Activated CD4-positive, alpha-beta T cell treated with anti-CD3 and anti-CD28 coated beads, Interleukin-2, Interleukin-4, amounts not matched to agents 100 ng/mL and 50 ng/mL, durations not matched to agents 16 hours and 8 hours (primary cell): ENCODE measurements around the gene CARNS1.
A peak's percentile ranks its signal among the peaks of the same experiment; 100 is the strongest.

Source experiments
- DNase-seq: peaks from one replicate; pipeline ENCODE4 v3.0.0-alpha.2; 2020; ENCODE audit warnings: low spot score

Gene CARNS1

DNA sequence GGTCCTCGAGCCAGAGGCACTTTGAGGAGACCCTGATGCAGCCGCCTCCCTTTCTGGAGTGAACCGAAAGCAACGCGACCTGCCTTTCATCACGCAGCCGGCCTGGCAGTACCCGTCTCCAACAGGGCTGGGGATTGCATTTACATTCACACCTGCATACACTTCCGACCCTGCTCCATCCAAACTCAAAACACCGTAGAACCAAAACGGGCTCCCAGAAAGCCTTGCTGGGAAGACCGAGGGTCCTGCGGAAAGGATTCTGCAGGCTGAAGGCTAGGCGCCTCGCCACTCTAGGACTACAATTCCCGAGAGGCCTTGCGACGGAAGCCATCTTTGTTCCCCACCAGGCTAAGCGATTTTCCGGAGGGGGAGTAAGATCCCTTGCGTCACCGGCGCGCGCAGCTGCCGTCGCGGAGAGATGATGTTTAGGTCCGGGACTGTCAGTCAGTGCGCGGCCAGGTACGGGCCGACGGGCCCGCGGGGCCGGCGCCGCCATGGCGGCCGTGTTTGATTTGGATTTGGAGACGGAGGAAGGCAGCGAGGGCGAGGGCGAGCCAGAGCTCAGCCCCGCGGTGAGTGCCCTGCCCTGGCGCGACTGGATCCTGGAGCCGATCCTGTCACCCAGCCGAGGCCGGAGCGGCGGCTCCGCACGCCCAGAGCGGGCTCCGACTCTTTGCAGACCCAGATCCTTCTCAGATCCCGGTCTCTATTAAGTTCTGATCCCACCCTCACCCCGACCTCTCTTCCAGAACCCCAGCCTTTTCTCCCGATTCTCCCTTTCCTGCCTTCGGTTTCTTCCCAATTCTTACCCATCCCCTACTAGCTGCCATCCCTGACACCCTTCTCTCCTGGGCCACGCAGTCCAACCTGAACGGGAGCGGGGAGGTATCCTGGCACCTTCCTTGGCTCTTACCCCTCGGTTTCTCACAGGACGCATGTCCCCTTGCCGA lies 12.8 kb downstream of the CARNS1 start, which contains the start of gene RPS6KB2:
TSS of gene RPS6KB2 (plus strand) at position 443 of the 950 bp plus-strand sequence. CDS start at position 495, 52 bp downstream.
- DNase-seq, result peak; percentile 99

DNA sequence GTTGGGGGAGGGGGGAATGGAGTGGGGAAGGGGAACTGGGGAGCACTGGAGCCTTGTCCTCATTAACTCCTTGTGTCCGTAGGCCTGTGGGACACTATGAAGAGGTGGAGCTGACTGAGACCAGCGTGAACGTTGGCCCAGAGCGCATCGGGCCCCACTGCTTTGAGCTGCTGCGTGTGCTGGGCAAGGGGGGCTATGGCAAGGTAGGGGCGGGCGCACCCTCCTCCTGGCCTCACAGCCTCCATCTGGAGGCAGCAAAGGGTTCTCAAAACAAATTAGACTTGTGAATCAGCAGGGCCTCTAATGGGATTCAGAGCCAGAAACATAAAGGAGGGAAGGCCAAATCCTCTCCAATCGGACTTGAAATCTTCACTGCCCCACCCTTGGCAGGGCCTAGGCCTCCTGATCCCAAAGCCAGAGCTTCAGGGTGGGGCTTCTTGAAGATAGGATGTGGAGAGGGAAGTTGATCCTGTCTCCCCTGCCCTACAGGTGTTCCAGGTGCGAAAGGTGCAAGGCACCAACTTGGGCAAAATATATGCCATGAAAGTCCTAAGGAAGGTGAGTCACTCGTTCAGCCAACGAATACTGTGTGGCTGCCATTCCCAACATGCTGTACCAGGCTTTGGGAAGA lies 13.7 kb downstream of the CARNS1 start:
- DNase-seq, result no peak

DNA sequence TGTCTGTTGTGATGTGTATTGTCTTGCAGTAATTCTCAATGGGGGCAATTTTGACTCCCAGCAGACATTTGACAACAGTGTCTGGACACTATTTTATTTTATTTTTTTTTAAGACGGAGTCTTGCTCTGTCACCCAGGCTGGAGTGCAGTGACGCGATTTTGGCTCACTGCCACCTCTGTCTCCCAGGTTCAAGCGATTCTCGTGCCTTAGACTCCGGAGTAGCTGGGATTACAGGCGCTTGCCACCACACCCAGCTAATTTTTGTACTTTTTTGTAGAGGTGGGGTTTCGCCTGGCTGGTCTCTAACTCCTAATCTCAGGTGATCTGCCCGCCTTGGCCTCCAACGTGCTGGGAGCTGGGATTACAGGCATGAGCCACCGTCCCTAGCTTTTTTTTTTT lies 14.2 kb downstream of the CARNS1 start:
- DNase-seq, result no peak

DNA sequence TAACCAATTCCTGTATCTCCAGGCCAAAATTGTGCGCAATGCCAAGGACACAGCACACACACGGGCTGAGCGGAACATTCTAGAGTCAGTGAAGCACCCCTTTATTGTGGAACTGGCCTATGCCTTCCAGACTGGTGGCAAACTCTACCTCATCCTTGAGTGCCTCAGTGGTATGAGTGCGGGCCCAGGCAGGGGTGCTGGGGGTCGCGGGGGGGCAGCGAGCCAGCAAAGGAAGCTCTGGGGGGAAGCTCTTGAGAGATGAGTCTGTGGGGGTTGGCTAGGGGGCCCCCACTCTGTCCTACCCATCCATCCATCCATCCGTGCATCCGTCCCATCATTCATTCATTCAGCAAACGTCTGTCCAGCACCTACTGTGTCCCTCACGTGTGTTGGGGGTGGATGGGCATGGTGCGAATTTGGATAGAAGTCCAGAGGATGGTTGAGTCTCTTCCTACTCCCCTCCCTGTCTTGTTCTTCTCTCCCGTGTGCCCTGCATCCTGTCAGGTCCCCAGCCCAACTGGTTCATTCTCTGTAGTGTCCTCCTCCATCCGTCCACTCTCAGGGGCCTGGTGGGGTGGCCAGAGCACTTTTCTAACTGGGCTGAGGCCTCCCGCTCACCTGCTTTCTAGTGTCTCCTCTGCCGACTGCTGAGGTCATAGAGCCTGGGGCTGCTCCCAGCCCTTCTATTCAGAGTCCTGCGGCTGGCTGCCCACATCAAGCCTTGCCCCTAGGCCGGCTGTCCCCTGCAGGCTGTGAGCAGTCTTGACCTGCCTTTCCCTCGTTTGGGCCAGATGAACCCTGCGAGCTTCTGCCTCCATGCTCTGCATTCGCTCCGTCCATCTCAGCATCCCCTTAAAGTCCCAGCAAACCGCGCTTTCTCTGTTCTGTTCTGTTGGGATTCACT lies 16.1 kb downstream of the CARNS1 start:
- DNase-seq, result no peak

DNA sequence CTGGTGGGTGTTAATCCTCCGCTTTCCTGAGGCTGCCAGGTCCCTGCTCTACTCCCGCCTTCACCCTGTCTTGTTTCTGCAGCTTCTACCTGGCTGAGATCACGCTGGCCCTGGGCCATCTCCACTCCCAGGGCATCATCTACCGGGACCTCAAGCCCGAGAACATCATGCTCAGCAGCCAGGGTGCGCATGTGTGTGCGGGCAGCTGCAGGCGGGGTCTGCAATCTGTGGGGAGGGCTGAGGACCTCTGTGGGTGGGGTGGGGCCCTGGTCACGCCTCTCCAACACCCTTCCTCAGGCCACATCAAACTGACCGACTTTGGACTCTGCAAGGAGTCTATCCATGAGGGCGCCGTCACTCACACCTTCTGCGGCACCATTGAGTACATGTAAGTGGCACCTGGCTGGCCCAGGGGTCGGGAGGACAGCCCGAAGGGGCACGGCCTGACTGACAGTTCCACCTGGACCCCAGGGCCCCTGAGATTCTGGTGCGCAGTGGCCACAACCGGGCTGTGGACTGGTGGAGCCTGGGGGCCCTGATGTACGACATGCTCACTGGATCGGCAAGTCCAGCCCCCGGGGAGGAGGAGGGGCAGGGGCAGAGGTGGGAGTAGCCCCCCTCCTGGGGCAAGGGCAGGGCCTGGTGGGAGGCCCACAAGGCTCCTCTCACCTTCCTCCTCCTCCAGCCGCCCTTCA lies 17.3 kb downstream of the CARNS1 start:
- DNase-seq, result no peak

DNA sequence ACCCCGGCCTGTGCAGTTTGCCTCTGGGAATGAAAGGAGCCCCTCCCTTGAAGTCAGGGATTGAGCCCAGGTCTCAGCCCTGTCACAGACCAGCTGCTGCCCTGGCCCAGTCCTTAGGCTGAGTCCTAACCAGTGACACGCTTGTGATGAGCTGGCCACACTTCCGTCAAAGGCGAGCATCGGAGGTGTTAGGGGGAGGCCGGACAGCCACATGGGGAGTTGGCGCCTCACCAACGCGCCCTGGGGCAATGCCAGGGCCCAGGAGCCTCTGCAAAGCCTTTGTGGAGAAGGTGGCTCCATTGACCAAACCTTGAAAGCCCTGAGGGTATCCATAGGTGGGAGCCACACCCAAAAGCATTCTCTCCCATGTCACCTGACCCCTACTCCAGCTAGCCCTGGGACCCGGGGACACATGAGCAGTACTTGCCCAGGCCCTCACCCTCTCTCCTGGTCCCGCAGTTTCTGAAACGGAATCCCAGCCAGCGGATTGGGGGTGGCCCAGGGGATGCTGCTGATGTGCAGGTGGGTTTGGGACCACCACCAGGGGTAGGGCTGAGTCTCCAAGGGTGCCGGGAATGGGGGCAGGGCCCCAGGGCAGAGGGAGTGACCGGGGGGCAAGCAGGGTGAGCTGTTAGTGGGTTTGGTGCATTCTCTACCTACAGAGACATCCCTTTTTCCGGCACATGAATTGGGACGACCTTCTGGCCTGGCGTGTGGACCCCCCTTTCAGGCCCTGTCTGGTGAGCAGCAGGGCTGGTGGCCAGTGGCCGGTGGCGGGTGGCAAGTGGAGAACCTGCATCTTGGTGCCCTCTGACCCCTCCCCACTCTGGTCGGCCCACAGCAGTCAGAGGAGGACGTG lies 18.3 kb downstream of the CARNS1 start:
- DNase-seq, result no peak

DNA sequence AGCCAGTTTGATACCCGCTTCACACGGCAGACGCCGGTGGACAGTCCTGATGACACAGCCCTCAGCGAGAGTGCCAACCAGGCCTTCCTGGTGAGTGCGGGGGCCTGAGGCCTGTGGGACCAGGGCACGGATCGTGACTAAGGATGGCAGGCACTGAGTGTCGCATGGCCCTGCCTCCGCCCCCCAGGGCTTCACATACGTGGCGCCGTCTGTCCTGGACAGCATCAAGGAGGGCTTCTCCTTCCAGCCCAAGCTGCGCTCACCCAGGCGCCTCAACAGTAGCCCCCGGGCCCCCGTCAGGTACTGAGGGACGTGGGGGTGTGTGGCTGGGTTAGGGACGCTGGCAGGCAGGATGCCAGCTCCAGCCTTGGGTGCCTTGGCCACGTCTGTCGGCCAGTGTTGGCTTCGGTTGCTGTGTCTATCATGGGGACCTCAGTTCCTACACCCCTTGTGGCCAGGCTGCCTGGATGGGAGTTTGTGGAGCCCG lies 19.0 kb downstream of the CARNS1 start:
- no peak for DNase-seq

DNA sequence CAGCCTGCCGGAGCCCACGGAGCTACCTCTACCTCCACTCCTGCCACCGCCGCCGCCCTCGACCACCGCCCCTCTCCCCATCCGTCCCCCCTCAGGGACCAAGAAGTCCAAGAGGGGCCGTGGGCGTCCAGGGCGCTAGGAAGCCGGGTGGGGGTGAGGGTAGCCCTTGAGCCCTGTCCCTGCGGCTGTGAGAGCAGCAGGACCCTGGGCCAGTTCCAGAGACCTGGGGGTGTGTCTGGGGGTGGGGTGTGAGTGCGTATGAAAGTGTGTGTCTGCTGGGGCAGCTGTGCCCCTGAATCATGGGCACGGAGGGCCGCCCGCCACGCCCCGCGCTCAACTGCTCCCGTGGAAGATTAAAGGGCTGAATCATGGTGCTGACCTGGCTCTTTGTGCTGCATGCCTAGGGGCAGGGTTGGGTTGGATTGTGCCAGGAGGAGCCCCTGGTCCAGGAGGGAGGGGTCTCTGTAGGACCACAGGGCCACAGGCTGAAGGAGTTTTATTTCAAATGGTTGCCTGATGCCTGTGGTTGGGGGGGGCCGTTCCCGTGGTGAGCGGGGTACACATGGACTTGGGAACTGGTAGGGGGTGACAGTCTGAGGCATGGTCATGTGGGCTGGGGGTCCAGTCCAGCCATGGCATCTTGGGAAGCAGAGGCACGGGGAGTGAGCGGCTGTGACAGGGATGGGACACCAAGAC lies 19.7 kb downstream of the CARNS1 start:
- DNase-seq, result no peak

DNA sequence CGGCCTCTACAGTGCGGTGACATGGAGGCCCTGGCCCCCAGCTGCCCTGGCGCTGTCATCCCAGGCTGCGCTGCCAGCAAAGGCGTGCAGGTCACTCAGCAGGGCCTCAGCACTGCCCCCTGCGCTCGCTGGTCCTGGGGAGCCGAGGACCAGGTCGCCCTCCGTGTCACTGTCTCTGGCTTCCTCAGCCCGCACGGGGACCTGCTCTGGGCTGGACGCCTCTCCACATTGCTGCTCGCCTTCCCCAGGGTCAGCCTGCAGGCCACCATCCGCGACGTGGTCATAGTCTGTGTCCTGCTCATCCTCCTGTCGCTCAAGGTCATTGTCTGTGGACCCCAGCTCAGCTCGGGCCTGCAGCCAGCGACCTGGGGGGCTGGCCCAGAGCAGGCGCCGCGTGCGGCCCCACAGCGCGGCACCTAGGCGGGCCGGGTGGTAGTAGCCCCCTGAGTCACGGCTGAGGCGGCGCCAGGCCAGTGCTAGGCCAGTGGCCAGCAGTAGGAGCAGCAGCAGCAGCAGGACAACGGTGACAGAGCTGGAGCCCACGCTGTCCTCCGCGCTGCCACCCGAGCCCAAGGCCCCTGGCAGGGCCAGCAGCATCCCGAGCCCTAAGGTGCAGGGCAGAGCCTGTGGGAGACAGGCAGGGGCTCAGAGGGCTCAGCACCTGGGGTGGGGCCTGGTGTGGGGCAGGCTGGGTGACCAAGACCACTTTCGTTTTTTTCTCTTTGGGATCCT lies 20.4 kb downstream of the CARNS1 start:
- no peak for DNase-seq

DNA sequence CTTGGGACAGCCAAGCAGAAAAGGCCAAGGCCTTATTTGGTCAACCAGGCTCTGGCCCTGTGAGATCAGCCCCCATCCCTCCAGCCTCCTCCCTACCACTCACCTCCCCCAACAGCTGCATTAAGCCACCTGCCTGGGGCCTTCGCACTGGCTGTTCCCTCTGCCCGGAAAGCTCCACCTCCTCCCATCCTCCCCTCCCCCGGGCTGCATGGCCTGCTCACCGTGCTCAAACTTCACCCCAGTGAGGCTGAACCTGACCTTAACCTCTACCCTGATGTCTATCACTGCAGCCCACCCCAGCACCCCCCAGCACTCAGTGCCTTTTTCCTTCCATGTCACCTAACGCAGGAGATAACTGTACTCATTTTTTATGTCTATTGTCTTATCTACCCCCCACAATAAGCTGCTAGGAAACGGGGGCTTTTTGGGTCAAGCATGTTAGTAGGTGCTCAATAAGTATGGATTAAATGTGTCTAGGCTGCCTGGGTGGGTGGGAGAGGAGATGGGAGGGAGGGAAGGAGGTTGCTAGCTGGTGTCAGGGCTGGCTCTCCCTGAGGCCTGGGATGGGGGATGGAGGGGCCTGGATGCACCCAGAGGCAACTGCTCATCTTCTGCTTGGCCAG lies 21.1 kb downstream of the CARNS1 start:
- peak; percentile 89 for DNase-seq

DNA sequence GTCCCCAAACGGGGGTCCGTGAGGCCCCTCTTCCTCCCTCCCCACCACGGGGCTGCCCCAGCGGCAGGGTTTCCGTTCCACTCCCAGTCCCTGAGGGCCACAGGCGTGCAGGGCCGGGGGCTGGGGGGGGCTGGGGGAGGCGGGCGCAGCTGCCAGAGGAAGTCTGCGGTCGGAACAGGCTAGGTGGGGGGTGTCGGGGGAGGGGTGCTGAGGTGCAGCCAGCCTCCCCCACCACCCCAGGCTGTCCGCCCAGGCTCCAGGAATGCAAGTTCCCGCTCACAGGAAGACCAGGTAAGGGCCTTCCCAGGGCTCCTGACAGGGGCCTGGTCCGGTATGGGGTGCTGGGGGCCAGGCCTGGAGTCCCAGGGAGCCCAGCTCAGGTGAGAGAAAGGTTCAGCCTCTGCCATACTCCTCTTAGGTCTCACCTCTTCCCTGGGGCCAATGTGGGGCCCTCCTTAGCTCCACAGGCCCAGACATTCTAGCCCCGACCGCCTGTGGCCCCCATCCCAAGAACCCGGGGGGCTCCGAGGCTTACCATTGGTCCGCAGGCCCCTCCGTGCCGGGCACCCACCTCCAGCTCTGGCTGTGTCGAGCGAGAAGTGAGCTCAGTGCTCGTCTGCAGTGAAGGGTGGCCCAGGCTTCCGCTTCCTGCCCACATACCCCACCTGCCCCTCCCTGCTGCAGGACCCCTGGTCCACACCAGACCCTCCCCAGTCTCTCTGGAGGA lies 21.8 kb downstream of the CARNS1 start, which contains the start of gene PTPRCAP:
TSS of gene PTPRCAP (minus strand) at position 601 of the 727 bp plus-strand sequence. CDS start at position 538, 63 bp downstream.
- peak; percentile 77 for DNase-seq

DNA sequence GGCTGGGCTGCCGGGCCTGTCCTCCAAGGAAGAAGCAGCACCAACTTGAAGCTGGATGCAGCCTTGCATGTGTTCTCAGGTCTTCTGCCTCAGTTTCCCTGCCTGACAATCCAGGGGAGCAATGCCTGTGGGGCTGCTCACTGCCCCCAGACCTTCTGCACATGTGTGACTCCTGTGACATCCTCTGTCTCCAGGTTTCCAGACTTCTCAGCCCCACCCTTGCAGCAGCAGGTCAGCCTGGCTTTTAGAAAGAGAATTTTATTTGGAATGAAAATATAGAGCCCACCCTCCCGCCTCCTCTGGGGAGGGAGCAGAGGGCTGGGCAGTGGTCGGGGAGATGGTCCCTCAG lies 22.3 kb downstream of the CARNS1 start:
- DNase-seq, result no peak

DNA sequence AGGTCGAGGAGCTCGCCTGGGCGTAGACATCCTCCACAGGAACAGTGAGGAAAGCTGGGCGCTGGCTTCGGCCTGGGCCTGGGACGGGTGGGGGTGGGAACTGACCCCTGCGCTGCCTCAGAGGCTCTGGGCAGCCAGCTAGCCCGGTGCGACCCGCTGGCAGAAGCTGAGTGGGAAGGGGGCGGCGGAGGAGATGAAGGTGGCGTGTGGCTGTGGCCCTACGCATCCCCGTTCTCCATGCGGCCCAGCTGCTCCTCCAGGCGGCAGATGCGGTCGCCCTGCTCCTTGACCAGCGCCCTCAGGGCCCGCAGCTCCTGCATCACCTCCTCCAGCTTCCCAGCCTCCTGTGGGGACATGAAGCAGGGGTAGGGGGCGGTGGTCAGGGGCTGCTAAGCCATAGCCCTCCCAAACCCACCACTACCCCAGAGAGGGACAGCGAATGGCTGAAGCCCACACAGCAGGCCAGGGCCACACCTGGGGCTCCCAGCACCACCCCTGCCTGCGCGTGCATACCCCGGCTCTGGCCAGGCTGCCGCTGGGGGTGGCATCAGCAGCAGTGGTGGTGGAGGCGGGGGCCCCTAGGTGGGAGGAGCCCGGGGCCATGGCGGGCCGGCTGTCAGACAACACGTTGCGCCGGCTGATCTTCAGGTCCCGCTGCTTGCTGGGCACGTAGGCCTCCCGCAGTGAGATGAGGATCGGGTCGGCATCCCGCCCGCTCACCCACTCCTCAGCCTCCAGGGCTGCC lies 22.9 kb downstream of the CARNS1 start:
- DNase-seq, result peak; percentile 88

DNA sequence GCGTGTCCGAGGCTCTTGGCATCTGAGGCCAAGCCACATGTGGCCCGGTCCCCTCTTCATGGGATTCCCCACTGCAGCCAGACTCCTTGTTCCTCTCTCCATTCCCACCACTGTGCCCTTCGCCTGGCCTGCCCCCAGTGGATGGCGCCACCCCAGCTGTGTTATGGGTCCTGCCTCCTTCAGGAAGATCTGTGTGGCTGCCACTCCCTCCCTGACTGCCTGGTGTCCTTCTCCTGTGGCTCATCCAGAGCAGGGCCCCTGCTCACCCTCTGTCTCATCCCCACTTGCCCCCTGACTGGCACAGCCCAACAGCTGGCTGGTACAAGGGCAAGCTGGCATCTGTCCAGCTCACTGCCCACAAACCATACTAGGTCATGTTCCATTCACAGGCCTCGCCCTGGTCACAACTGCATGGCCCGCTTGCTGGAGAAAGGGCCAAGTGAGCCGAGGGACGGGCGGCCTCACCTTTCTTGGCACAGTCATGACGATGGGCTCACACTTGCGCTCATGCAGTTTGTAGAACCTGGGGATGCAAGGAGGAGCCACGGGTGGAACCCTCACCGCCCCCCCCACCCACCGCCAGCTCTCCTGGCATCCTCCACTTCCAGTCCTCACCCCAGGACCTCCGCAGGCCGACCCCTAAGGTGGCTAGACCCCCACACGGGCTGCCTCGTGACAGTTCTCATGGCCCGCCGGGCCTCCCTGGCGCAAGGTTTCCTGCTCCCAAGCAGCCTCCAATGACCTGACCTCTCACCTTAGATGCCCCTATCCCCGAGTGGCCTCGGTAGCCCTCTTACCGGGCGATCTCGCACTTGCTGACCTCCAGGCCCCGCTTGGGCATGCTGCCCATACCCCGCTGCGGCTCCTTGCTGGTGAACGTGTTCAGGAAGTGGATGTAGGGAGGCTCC lies 24.1 kb downstream of the CARNS1 start:
- DNase-seq, result no peak

DNA sequence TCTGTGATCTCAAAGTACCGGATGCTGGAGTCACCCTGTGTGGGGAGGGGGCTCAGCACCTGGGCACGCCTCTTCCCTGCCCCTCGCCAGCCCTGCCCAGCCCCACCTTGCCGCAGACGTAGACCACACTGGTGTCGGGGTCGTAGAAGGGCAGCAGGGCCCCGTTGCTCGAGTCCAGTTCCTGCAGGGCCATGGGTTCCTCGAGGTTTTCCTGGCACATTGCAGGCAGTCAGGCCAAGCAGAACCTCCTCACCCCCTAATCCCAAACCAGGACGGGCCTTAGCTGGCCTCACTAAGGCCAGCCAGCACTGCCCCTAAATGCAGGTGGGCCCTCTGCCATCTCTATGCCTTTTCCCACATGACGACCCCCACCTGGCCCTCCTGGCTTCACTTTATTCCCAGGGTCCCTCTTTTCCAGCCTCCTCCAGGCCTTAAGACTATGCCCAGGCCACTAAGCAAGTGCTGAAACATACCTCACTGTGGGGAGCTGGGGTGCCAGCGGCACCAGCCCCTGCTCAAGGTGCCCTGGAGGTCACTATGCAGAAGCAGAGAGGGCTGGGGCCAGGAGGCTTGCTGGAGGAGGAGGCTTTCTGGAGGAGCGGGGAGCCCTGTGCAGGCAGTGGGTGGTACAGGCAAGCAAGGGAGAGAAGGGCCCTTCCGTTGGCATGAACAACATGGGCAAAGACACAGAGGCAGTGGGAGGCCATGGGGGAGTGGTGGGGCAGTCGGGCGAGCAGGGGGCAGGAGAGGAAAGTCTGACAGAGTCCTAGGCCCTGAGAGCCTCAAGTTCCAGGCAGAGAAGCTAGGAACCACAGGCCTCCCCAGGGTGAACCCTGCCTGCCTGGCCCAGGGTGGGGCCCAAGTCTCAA lies 25.0 kb downstream of the CARNS1 start:
- DNase-seq, result no peak
